HG03575 (cell line): ENCODE measurements around the gene NME4.
"Not testable (repeated sequence)": the region's sequence is repeated elsewhere in the genome, so short reads cannot be mapped to it uniquely, and the experiment has no call there.

ENCODE experiments used
- ATAC-seq: cut with Tn5 transposase; IDR thresholded peaks from one replicate; pipeline ENCODE4 v1.9.1; 2021; ENCODE audit not compliant: unreplicated experiment, insufficient number of reproducible peaks, low FRiP score; ENCODE audit errors: extremely low read depth

The NME4 gene

GRCh38 chr16:362702-362999, 34.3 kb upstream of the NME4 start:
- ATAC-seq, result not testable (repeated sequence)

GRCh38 chr16:363110-363765, 33.8 kb upstream of the NME4 start:
- ATAC-seq, result no peak

- no peak for ATAC-seq
Measured at GRCh38 chr16:363766-364490, 33.1 kb upstream of the NME4 start.

GRCh38 chr16:364595-365491, 32.2 kb upstream of the NME4 start:
- no peak for ATAC-seq

- ATAC-seq, result no peak
Measured at GRCh38 chr16:366476-366875, 30.5 kb upstream of the NME4 start.

- ATAC-seq, result no peak
Measured at GRCh38 chr16:367333-367903, 29.6 kb upstream of the NME4 start.

- no peak for ATAC-seq
Measured at GRCh38 chr16:368388-369158, 28.4 kb upstream of the NME4 start.

- no peak for ATAC-seq
Measured at GRCh38 chr16:369275-369865, 27.6 kb upstream of the NME4 start.

GRCh38 chr16:369866-370436, 27.0 kb upstream of the NME4 start:
- no peak for ATAC-seq

- no peak for ATAC-seq
Measured at GRCh38 chr16:370443-370842, 26.6 kb upstream of the NME4 start, which contains the start of gene MRPL28. Gene MRPL28 (minus strand): TSS chr16:370538. CDS start chr16:370218, 320 bp downstream.

- no peak for ATAC-seq
Measured at GRCh38 chr16:370979-371514, 26.0 kb upstream of the NME4 start.

- no peak for ATAC-seq
Measured at GRCh38 chr16:371515-372301, 25.3 kb upstream of the NME4 start.

GRCh38 chr16:372302-372983, 24.6 kb upstream of the NME4 start:
- no peak for ATAC-seq

GRCh38 chr16:373020-373598, 23.9 kb upstream of the NME4 start:
- ATAC-seq, result no peak

GRCh38 chr16:373848-374615, 23.0 kb upstream of the NME4 start:
- ATAC-seq, result no peak

GRCh38 chr16:374616-374926, 22.4 kb upstream of the NME4 start:
- ATAC-seq, result no peak
